ENCODE measurements around the gene PRKN. TPM values are rescaled to one million over a fixed set of nuclear protein-coding genes. Genes with fewer than 3 reads are reported as not detected.
A peak's percentile ranks its signal among the peaks of the same experiment; 100 is the strongest.

Gene PRKN
- total and polyA plus RNA-seq, 2 experiments from 2014 or later: 0.10 to 0.84 TPM

- no peak for TF ChIP-seq ZNF462 (CRISPR knock-in tag; IDR thresholded peaks at IDR 0.05)
Observed at GRCh38 chr6:162528538-162528937, 199.0 kb downstream of the PRKN start (continued).

- no peaks in the 10 kb centered on the region for H3K27me3 ChIP-seq (ENCODE audit: insufficient read depth)
- H3K4me3 Mint-ChIP-seq: no peak overlapping the region
- H3K9me3 Mint-ChIP-seq: no peaks in the 10 kb centered on the region
- no peak overlapping the region for H3K4me2 ChIP-seq
- TF ChIP-seq ZNF331 (CRISPR knock-in tag; IDR thresholded peaks at IDR 0.05; ENCODE audit: low read depth): no peak
- no peak for TF ChIP-seq POLR2AphosphoS5 (IDR thresholded peaks at IDR 0.05; ENCODE audit: low read depth)
- TF ChIP-seq CTCF (conservative IDR thresholded peaks at IDR 0.05; ENCODE audit: low read depth in 2 of 2): no peak
- no peak for TF ChIP-seq JUNB (IDR thresholded peaks at IDR 0.05; ENCODE audit: unreplicated experiment)
- TF ChIP-seq ETS1 (IDR thresholded peaks at IDR 0.05): no peak
- H3K4me3 ChIP-seq: no peak overlapping the region
- DNase-seq (ENCODE audit: low spot score) (peak; percentile 21), ATAC-seq (peak; percentile 52)
- no peaks in the 10 kb centered on the region for H3K36me3 ChIP-seq (ENCODE audit: insufficient read depth)
- no peak overlapping the region for H3K27ac ChIP-seq (ENCODE audit: low read depth)
- peaks cover 4% of the 10 kb centered on the region; the same call in 1 of the 2 replicates for H3K4me1 ChIP-seq (ENCODE audit: insufficient read depth)
- no peaks in the 10 kb centered on the region for H3K36me3 Mint-ChIP-seq (ENCODE audit: low read depth)
- no peaks in the 10 kb centered on the region for H3F3A ChIP-seq (replicated peaks; ENCODE audit: low read depth)
- H3K27me3 Mint-ChIP-seq (ENCODE audit: insufficient read depth, low read depth, poor library complexity): no peaks in the 10 kb centered on the region
- 0 out of 2 replicates have a peak, but pooled peaks cover 2% of the 10 kb centered on the region for H3K9me2 ChIP-seq (ENCODE audit: insufficient read depth)
- no peak overlapping the region for H3K27ac Mint-ChIP-seq
- H3K79me2 ChIP-seq (replicated peaks; ENCODE audit: insufficient read depth): no peaks in the 10 kb centered on the region
- no peak overlapping the region for H2AFZ ChIP-seq
- peaks cover 9% of the 10 kb centered on the region for H3K4me1 Mint-ChIP-seq
- H4K20me1 ChIP-seq (replicated peaks; ENCODE audit: insufficient read depth): no peaks in the 10 kb centered on the region
Observed at GRCh38 chr6:162526960-162527359, 200.6 kb downstream of the PRKN start.

Measured in GM23338 (cell line).